GM18507 (cell line): ENCODE data around the gene GZMM.

ENCODE experiments used
- DNase-seq: peaks from one replicate; pipeline ENCODE4 v3.0.0; 2011; ENCODE audit warnings: low read depth; ENCODE audit not compliant: insufficient read length; ENCODE audit errors: extremely low spot score
- FAIRE-seq: peaks from 2 replicates; lab custom pipeline; 2011; peaks lifted over from hg19 to GRCh38; lab: Jason Lieb, UNC

The GZMM gene

DNA sequence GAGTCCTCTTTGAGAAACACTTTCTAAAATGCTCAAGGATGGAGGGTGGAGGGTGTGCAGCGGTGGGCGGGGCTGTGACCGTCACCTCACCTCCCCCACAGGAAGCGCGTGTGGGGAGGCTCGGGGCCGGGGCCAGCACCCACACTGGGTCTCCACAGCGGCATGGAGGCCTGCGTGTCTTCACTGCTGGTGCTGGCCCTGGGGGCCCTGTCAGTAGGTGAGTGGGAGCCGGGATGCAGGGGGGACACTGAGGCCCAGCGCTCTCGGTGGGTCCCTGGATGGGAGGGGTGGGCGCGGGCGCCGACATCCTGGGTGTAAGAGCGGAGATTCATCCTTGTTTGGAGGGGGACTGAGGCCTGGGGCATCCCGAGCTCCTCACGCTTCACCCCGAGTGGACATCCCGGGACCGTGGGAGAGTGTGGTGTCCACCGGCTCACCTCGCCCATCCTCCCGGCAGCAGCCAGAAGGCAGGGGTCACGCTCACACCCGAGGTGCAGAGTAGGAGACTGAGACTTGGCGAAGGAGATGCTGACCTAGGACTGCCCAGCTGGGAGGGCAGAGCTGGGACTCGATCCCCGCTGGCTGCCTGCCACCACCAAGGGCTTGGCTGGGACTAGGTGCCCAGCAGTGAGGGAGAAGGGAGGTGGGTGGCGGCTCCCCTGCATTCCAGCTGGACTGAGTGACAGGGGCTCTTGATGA is at the start of gene GZMM:
Gene GZMM, plus strand, starts transcription at position 144 of the 699 bp plus-strand sequence. Its CDS starts 19 bp downstream, at position 163.
- FAIRE-seq (no peak), DNase-seq (peak; percentile 38)

DNA sequence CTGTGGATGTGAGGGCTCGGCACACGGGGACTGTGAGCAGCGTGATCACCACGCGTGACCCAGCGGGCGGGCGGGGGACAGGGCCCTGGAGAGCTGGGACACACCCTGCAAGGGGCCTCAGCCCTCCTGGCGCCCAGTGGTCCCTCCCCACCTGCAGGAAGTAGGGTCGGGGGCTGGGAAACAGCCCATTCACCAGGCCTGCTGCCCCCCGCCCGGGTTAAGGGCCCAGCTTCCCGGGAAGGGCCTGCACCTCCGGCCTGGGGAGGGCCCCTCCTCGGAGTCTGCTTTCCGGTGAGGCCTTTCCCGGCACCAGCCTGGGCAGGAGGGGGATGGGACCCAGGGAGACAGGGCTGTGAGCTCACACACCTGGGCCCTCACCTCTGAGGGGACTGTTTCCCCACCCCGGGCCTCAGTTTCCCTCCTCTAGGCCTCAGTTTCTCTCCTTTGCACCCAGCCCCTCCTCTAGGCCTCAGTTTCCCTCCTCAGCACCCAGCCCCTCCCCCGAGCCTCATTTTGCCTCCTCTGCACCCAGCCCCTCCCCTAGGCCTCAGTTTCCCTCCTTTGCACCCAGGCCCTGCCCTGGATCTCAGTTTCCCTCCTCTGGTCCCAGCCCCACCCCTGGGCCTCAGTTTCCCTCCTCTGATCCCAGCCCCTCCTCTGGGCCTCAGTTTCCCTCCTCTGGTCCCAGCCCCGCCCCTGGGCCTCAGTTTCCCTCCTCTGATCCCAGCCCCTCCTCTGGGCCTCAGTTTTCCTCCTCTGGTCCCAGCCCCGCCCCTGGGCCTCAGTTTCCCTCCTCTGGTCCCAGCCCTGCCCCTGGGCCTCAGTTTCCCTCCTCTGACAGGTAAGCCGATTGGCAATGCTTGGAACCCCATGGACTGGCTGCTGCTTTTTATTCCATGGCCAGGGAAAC is 49.4 kb upstream of the GZMM start:
- FAIRE-seq (no peak), DNase-seq (no peak)

DNA sequence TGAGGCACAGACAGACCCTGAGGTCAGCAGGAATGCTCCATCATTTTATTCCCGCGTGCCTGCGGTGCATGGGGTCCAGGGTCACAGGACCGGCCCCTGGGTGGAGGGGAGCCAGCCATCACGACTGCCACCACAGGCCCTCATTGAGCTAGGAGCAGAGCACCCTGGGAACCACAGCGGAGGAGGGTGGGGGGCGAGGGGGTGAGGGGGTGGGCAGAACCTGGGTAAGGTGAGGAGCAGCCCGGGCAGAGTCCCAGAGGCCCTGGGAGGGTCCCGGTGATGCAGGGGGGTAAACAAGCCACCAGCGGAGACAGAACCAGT is 48.8 kb upstream of the GZMM start:
- DNase-seq: no peak
- FAIRE-seq: no peak

DNA sequence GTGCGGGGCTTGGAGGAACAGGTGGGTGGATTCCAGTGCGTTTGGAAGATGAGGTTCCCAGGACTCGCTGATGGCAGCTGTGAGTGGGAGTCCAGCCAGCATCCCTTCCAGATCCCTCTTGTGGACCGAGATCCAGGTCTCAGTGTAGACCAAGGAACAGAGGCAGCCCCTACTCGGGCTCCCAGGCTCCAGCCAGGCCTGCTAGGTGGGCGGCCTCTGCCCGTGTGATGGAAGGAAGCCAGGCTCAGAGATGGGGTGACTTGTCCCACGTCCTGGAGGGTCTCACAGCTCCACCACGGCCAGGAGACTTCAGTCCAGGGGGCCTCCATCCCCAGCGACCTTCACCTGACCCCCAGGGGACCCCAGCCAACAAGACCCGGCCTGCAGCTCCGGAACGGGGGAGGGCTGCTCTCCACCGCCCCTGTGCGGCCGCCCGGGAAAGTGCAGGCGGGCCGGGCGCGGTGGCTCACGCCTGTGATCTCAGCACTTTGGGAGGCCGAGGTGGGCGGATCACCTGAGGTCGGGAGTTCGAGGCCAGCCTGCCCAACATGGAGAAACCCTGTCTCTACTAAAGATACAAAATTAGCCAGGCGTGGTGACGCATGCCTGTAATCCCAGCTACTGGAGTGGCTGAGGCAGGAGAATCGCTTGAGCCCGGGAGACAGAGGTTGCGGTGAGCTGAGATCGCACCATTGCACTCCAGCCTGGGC is 48.3 kb upstream of the GZMM start:
- DNase-seq: no peak
- no peak for FAIRE-seq

DNA sequence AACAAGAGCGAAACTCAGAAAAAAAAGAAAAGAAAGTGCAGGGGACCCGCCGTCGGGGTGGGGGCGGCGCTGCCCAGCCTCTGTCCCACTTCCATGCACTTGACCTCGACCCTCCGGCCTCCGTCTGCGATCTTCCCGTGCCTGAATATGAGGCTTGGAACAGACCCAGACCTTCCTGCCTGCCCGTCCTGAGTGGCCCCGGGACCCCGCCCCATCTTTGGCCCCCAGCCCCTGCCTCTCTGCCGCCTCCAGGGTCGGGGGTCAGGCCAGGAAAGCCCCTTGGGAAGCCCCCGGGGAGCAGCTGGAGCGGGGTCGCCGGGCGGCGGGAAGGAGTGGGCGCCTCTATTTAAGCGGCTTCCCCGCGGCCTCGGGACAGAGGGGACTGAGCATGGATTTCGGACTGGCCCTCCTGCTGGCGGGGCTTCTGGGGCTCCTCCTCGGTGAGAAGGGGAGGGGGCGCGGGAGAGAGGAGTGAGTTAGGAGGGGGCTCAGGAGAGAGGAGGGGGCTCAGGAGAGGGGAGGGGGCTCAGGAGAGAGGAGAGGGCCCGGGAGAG is 47.7 kb upstream of the GZMM start, which contains the start of gene MADCAM1:
Gene MADCAM1, plus strand, starts transcription at position 375 of the 554 bp plus-strand sequence. Its CDS starts 14 bp downstream, at position 389.
- no peak for FAIRE-seq
- no peak for DNase-seq

DNA sequence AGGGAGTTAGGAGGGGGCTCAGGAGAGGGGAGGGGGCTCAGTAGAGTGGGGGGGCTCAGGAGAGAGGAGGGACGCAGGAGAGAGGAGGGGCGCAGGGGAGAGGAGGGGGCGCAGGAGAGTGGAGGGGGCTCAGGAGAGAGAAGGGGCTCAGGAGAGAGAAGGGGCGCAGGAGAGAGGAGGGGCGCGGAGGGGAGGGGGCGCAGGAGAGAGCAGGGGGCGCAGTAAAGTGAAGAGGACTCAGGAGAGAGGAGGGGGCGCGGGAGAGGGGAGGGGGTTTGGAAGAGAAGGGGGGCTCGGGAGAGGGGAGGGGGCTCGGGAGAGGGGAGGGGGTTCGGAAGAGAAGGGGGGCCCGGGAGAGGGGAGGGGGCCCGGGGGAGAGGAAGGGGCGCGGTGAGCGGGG is 46.9 kb upstream of the GZMM start:
- FAIRE-seq: no peak
- DNase-seq: no peak

DNA sequence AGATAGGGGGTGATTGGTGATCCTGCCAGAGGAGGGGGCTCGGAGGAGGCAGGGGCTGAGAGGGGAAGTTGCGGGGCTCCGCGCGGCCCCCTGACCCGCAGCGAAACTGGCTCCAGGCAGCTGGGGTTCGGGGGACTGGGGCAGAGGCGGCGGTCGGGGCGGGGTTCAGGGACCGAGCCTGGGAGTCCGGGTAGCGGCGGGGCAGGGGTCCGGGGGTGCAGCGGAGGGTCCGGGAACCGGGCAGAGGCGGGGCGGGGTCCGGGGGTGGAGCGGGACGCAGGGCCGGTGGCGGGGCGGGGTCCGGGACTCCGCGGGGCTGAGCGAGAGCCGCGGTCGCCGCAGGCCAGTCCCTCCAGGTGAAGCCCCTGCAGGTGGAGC is 46.4 kb upstream of the GZMM start:
- no peak for DNase-seq

DNA sequence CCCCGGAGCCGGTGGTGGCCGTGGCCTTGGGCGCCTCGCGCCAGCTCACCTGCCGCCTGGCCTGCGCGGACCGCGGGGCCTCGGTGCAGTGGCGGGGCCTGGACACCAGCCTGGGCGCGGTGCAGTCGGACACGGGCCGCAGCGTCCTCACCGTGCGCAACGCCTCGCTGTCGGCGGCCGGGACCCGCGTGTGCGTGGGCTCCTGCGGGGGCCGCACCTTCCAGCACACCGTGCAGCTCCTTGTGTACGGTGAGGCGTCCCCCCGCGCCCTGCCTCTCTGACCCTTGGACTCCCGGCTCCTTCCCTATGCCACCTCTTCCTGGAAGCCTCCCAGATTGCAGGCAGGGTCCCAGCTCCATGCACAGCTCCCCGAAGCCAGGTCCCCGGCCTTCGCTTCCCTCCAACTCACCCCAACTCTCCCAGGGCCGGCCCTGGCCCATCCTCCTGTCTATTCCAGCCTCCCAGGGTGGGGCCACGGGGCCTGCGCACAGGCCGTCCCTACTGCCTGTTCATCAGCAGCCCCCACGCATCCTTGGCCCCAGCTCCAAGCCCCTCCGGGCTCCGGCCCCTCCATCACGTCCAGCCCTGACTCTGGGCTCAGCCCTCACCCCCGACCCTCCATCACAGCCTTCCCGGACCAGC is 45.9 kb upstream of the GZMM start:
- FAIRE-seq (no peak), DNase-seq (no peak)

More for the DNA sequence above, 46.4 kb upstream of the GZMM start:
- no peak for FAIRE-seq

DNA sequence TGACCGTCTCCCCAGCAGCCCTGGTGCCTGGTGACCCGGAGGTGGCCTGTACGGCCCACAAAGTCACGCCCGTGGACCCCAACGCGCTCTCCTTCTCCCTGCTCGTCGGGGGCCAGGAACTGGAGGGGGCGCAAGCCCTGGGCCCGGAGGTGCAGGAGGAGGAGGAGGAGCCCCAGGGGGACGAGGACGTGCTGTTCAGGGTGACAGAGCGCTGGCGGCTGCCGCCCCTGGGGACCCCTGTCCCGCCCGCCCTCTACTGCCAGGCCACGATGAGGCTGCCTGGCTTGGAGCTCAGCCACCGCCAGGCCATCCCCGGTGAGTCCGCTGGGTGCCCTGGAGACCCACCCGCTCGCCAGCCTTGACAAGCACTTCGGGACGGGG is 45.4 kb upstream of the GZMM start:
- FAIRE-seq (no peak), DNase-seq (no peak)

DNA sequence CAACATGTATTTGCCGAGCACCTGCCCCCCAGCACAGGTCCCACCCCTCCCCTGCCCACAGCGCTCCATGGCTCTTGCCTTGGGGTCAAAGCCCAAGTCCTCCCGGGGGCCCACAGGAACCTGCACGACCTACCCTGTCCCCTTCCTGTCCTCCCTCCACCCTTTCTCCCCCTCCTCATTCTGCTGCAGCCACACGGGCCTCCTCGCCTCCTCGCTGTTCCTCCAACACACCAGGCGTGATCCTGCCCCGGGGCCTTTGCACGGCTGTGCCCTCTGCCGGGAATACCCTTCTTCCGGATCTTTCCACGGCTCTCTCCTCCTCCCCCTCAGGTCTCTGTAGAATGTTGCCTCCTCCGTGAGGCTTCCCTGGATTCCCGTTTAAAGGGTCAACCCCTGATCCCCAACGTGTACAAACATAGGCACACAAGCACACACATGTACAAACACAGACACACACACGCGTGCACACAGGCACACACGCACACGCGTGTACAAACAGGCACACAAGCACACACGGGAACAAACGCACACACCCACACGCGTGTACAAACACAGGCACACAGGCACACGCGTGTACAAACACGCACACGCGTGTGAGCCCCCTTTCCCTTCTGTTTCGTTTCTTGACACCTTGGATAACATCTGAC is 44.8 kb upstream of the GZMM start:
- FAIRE-seq (no peak), DNase-seq (no peak)

DNA sequence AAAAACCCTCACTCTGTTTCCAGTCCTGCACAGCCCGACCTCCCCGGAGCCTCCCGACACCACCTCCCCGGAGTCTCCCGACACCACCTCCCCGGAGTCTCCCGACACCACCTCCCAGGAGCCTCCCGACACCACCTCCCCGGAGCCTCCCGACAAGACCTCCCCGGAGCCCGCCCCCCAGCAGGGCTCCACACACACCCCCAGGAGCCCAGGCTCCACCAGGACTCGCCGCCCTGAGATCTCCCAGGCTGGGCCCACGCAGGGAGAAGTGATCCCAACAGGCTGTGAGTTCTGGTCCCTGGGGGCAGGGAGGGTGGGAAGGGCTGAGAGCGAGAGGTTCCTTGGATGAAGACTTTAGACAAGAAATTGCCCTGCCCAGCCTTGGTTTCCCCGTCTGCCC is 42.2 kb upstream of the GZMM start:
- no peak for DNase-seq
- no peak for FAIRE-seq

DNA sequence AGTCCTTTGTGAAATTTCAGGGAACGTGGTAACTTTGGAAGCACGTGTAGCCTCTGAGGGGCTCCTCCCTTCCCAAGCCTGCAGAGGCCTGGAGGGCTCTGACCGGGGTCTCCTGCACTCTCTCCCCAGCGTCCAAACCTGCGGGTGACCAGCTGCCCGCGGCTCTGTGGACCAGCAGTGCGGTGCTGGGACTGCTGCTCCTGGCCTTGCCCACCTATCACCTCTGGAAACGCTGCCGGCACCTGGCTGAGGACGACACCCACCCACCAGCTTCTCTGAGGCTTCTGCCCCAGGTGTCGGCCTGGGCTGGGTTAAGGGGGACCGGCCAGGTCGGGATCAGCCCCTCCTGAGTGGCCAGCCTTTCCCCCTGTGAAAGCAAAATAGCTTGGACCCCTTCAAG is 39.2 kb upstream of the GZMM start:
- no peak for DNase-seq
- no peak for FAIRE-seq

DNA sequence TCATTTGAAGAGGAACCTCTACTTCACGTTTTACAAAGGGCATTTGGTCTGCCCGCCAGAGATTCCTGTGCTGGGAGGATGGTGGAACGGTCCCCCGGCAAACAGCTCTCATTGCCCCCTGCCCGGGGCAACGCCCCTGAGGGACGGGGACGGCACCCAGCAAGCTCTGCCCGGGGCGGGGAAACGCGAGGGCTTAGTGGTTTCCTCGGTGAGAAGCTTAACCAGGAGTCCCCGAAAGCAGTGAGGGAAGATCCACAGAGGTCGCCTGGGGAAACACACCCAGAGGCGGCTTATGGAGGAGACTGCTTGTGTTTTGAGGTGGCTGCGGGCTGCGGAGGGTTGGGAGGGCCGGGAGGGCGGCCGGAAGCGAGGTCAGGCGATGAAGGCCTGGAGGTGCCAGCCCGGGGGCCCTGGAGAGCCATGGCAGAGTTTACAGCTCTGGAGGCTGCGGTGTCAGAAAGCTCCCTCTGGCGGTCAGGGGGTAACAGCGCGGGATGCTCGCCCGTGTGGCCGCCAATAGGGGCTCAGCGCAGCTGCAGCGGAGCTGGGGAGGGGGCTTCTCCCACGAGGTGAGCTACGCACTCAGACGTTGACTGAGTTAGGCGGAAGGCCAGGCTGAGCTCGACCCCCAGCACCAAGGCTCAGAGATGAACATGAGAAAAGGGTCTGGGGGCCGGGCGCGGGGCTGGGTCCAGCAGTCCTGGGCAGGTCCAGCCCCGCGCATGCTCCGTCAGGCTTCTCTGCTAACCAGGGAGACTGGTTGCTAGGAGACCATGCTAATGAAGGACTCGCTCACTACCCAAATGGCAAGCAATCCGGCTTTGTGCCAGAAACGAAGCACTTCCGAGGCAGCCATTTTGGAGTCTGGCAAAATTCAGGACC is 37.2 kb upstream of the GZMM start:
- peak; percentile 96 for DNase-seq
- FAIRE-seq: peak; percentile 98

DNA sequence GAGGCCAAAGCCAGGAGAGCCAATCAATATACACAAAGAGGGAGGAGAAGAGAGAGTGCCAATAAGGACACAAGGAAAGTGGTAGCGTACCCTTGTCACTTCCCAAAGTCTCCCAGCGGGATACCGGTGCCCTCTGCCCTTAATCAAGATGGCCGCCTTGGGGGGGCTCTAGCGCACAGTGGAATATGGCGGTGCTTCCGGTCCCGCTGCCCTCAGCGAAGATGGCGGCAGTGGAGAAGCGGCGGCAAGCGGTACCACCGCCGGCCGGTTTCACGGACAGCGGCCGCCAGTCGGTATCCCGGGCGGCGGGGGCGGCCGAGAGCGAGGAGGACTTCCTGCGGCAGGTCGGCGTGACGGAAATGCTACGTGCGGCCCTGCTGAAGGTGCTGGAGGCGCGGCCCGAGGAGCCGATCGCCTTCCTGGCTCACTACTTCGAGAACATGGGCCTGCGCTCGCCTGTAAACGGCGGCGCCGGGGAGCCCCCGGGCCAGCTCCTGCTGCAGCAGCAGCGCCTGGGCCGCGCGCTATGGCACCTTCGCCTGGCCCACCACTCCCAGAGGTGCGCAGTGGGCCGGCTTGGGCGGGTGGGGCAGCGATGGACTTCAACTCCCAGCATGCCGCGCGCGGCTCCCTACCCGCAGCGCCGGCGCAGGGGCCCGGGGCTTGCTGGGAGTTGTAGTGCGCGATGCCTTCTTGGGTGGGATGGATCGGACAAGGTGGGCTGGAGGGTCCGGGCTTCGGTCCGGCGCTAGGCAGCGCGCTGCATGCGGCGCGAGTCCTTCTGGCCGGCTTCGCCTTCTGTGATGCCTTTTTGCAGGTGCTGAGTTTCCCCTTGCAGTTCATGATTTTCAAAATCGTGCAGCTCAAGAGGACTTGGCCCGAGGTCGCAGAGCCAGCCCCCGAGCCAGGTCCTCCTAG is 36.3 kb upstream of the GZMM start, which contains the start of gene TPGS1:
Gene TPGS1, plus strand, starts transcription at position 212 of the 918 bp plus-strand sequence. Its CDS starts 10 bp downstream, at position 222.
- peak; percentile 82 for FAIRE-seq

DNA sequence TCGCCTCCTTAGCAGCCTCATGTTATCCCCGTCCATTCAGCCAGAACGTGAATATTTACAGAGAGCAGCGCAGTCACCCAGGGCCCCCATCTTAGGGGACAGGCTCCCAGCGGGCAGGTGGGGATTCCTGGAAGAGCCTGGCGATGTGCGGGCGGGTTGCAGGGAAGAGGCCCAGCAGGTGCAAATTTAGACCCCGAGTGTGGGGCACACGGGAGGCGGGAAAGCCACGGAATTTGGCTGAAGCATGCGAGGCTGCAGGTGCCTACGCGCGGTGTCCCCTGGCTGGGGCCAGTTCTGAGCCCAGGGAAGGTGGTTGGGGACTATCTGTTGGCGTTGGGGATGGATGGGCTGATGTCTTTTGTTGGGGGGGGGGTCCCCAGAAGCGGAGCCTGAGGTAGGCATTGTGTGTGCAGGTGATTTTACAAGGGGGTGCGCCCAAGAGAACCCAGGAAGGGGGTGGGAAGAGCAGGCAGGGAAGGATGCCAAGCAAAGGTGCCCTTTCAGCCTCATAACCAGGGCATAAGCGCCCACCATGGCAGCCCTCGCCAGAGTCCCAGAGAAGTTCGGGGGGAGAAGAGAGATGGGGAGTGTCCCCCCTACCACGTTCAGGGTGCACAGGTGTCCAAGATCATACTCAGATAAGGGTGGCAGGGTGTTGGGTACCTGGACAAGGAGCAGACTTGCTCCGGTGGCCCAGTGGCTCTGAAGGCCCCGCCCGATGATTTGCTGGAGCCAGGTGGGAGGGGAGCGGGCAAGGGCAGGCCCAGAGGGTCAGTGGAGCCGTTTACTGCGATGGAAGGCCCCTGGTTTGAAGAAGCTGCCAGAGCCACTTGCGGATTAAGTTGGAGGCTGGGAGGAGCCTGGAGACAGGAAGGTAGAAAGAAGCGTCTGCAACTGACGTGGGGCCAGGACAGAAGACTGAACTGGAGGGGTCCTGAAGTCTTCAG is 35.4 kb upstream of the GZMM start:
- DNase-seq (no peak), FAIRE-seq (no peak)

More for the DNA sequence above, 36.3 kb upstream of the GZMM start, which contains the start of gene TPGS1:
- peak; percentile 60 for DNase-seq

DNA sequence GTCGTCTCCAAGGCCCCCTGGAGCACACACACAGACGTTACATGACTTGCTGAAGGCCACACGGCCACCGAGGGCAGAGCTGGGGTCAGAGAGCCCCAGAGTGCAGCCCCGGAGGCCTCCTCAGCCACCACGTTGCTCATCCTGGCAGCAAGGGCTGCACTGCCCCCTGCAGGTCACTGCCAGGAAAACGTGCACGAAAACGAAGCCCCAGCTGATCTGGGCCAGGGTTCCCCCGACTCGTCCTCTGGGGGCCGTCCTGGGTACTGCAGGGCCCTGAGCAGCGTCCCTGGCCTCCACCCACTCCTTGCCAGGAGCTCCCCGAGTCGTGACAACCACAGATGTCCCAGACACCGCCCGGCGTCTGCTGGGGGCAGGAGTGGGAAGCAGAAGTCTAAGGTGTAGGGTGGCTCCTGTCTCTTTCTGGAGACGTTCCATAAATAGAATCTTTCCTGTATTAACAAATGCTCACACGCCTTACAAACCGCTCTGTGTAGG is 33.2 kb upstream of the GZMM start:
- FAIRE-seq (peak; percentile 91), DNase-seq (peak; percentile 63)
